Measurements from ENCODE around the gene LPCAT1. TPM values are rescaled to one million over a fixed set of nuclear protein-coding genes. Genes with fewer than 3 reads are reported as not detected.

The LPCAT1 gene
- total and polyA plus RNA-seq, 5 donors from 2014 or later, result 21.4 to 34.7 (median 25.6) TPM

- Histone ChIP-seq H3K27me3 (ENCODE audit: control insufficient read depth, insufficient read depth, low read length) (no peaks in the 10 kb centered on the region), H3K4me3 (ENCODE audit: low read depth, low read length) (no peak overlapping the region), H3K4me1 (ENCODE audit: control insufficient read depth, insufficient read depth, low read length, poor library complexity, severe bottlenecking) (no peaks in the 10 kb centered on the region), H3K9me3 (ENCODE audit: control insufficient read depth in 2 of 2, low read length in 2 of 2) (no peaks in the 10 kb centered on the region), H3K27ac (ENCODE audit: insufficient read depth, low read length, poor library complexity, severe bottlenecking) (no peak overlapping the region), H3K36me3 (ENCODE audit: control insufficient read depth, insufficient read depth, low read length) (no peaks in the 10 kb centered on the region)
- Mint-ChIP-seq H3K27me3 (peaks cover 21% of the 10 kb centered on the region), H3K36me3 (no peaks in the 10 kb centered on the region), H3K4me3 (no peak overlapping the region), H3K9me3 (peaks cover 2 to 10% (median 5%) of the 10 kb centered on the region in 7 donors), H3K4me1 (peaks cover 0 to 9% (median 3%) of the 10 kb centered on the region in 4 donors), H3K27ac (no peak overlapping the region)
- DNase-seq, result no peak
- ATAC-seq (ENCODE audit: low read depth in 2 of 2), result no peak
These were observed 82.4 kb downstream of the LPCAT1 start for GRCh38 chr5:1441166-1441865.

- no peaks in the 10 kb centered on the region for H3K9me3 ChIP-seq (ENCODE audit: control insufficient read depth in 2 of 2, low read length in 2 of 2)
- DNase-seq (no peak), ATAC-seq (ENCODE audit: low read depth in 2 of 2) (no peak)
- no peaks in the 10 kb centered on the region for H3K4me1 ChIP-seq (ENCODE audit: control insufficient read depth, insufficient read depth, low read length, poor library complexity, severe bottlenecking)
- no peak overlapping the region for H3K27ac Mint-ChIP-seq
- peaks cover 20% of the 10 kb centered on the region for H3K27me3 Mint-ChIP-seq
- no peak overlapping the region for H3K4me3 ChIP-seq (ENCODE audit: low read depth, low read length)
- no peaks in the 10 kb centered on the region for H3K36me3 ChIP-seq (ENCODE audit: control insufficient read depth, insufficient read depth, low read length)
- peaks cover 2 to 10% (median 5%) of the 10 kb centered on the region in 7 donors for H3K9me3 Mint-ChIP-seq
- peaks cover 0 to 9% (median 3%) of the 10 kb centered on the region in 4 donors for H3K4me1 Mint-ChIP-seq
- no peaks in the 10 kb centered on the region for H3K27me3 ChIP-seq (ENCODE audit: control insufficient read depth, insufficient read depth, low read length)
- H3K36me3 Mint-ChIP-seq, result no peaks in the 10 kb centered on the region
- H3K4me3 Mint-ChIP-seq, result no peak overlapping the region
- H3K27ac ChIP-seq (ENCODE audit: insufficient read depth, low read length, poor library complexity, severe bottlenecking), result no peak overlapping the region
These were observed 83.7 kb downstream of the LPCAT1 start for GRCh38 chr5:1440098-1440493.

- no peak for ATAC-seq (ENCODE audit: low read depth in 2 of 2)
- Mint-ChIP-seq H3K9me3 (peaks cover 2 to 10% (median 5%) of the 10 kb centered on the region in 7 donors), H3K27me3 (peaks cover 20% of the 10 kb centered on the region), H3K4me1 (peaks cover 0 to 7% (median 3%) of the 10 kb centered on the region in 4 donors), H3K27ac (no peak overlapping the region), H3K36me3 (no peaks in the 10 kb centered on the region), H3K4me3 (no peak overlapping the region)
- H3K4me1 ChIP-seq (ENCODE audit: control insufficient read depth, insufficient read depth, low read length, poor library complexity, severe bottlenecking), result no peaks in the 10 kb centered on the region
- H3K27me3 ChIP-seq (ENCODE audit: control insufficient read depth, insufficient read depth, low read length), result no peaks in the 10 kb centered on the region
- H3K4me3 ChIP-seq (ENCODE audit: low read depth, low read length), result no peak overlapping the region
- no peak overlapping the region for H3K27ac ChIP-seq (ENCODE audit: insufficient read depth, low read length, poor library complexity, severe bottlenecking)
- DNase-seq, result no peak
- H3K36me3 ChIP-seq (ENCODE audit: control insufficient read depth, insufficient read depth, low read length), result no peaks in the 10 kb centered on the region
- H3K9me3 ChIP-seq (ENCODE audit: control insufficient read depth in 2 of 2, low read length in 2 of 2), result no peaks in the 10 kb centered on the region
These were observed 84.2 kb downstream of the LPCAT1 start for GRCh38 chr5:1439388-1440097.

GRCh38 chr5:1438871-1439270 is 84.9 kb downstream of the LPCAT1 start:
- H3K4me1 ChIP-seq (ENCODE audit: control insufficient read depth, insufficient read depth, low read length, poor library complexity, severe bottlenecking), result no peaks in the 10 kb centered on the region
- no peaks in the 10 kb centered on the region for H3K9me3 ChIP-seq (ENCODE audit: control insufficient read depth in 2 of 2, low read length in 2 of 2)
- DNase-seq (no peak), ATAC-seq (ENCODE audit: low read depth in 2 of 2) (no peak)
- Mint-ChIP-seq H3K4me1 (peaks cover 0 to 3% (median 1%) of the 10 kb centered on the region in 4 donors), H3K27me3 (peaks cover 15% of the 10 kb centered on the region), H3K4me3 (no peak overlapping the region), H3K9me3 (peaks cover 2 to 10% (median 6%) of the 10 kb centered on the region in 7 donors), H3K27ac (no peak overlapping the region), H3K36me3 (no peaks in the 10 kb centered on the region)
- no peaks in the 10 kb centered on the region for H3K36me3 ChIP-seq (ENCODE audit: control insufficient read depth, insufficient read depth, low read length)
- no peak overlapping the region for H3K27ac ChIP-seq (ENCODE audit: insufficient read depth, low read length, poor library complexity, severe bottlenecking)
- H3K27me3 ChIP-seq (ENCODE audit: control insufficient read depth, insufficient read depth, low read length), result no peaks in the 10 kb centered on the region
- no peak overlapping the region for H3K4me3 ChIP-seq (ENCODE audit: low read depth, low read length)

- Histone ChIP-seq H3K27ac (ENCODE audit: insufficient read depth, low read length, poor library complexity, severe bottlenecking) (no peak overlapping the region), H3K36me3 (ENCODE audit: control insufficient read depth, insufficient read depth, low read length) (no peaks in the 10 kb centered on the region), H3K4me3 (ENCODE audit: low read depth, low read length) (no peak overlapping the region), H3K4me1 (ENCODE audit: control insufficient read depth, insufficient read depth, low read length, poor library complexity, severe bottlenecking) (no peaks in the 10 kb centered on the region), H3K9me3 (ENCODE audit: control insufficient read depth in 2 of 2, low read length in 2 of 2) (no peaks in the 10 kb centered on the region), H3K27me3 (ENCODE audit: control insufficient read depth, insufficient read depth, low read length) (no peaks in the 10 kb centered on the region)
- H3K27ac Mint-ChIP-seq, result no peak overlapping the region
- H3K4me1 Mint-ChIP-seq, result no peaks in the 10 kb centered on the region
- no peak overlapping the region for H3K4me3 Mint-ChIP-seq
- peaks cover 2 to 16% (median 6%) of the 10 kb centered on the region in 7 donors for H3K9me3 Mint-ChIP-seq
- DNase-seq (no peak), ATAC-seq (ENCODE audit: low read depth in 2 of 2) (no peak)
- H3K36me3 Mint-ChIP-seq, result no peaks in the 10 kb centered on the region
- H3K27me3 Mint-ChIP-seq, result peaks cover 6% of the 10 kb centered on the region
These were observed 85.7 kb downstream of the LPCAT1 start for GRCh38 chr5:1437876-1438559.

- Mint-ChIP-seq H3K4me3 (no peak overlapping the region), H3K4me1 (no peaks in the 10 kb centered on the region), H3K27ac (peak overlapping the region in 1 of 3 donors; percentile 55), H3K9me3 (peaks cover 2 to 16% (median 6%) of the 10 kb centered on the region in 7 donors), H3K27me3 (peaks cover 6% of the 10 kb centered on the region), H3K36me3 (no peaks in the 10 kb centered on the region)
- Histone ChIP-seq H3K4me3 (ENCODE audit: low read depth, low read length) (no peak overlapping the region), H3K4me1 (ENCODE audit: control insufficient read depth, insufficient read depth, low read length, poor library complexity, severe bottlenecking) (no peaks in the 10 kb centered on the region), H3K27me3 (ENCODE audit: control insufficient read depth, insufficient read depth, low read length) (no peaks in the 10 kb centered on the region), H3K27ac (ENCODE audit: insufficient read depth, low read length, poor library complexity, severe bottlenecking) (no peak overlapping the region), H3K9me3 (ENCODE audit: control insufficient read depth in 2 of 2, low read length in 2 of 2) (no peaks in the 10 kb centered on the region), H3K36me3 (ENCODE audit: control insufficient read depth, insufficient read depth, low read length) (no peaks in the 10 kb centered on the region)
- DNase-seq, result no peak
- no peak for ATAC-seq (ENCODE audit: low read depth in 2 of 2)
These were observed 86.4 kb downstream of the LPCAT1 start for GRCh38 chr5:1437226-1437829.

- Mint-ChIP-seq H3K4me3 (no peak overlapping the region), H3K9me3 (peaks cover 2 to 16% (median 6%) of the 10 kb centered on the region in 7 donors), H3K36me3 (no peaks in the 10 kb centered on the region), H3K27ac (no peak overlapping the region), H3K27me3 (peaks cover 6% of the 10 kb centered on the region), H3K4me1 (no peaks in the 10 kb centered on the region)
- Histone ChIP-seq H3K4me3 (ENCODE audit: low read depth, low read length) (no peak overlapping the region), H3K27ac (ENCODE audit: insufficient read depth, low read length, poor library complexity, severe bottlenecking) (no peak overlapping the region), H3K9me3 (ENCODE audit: control insufficient read depth in 2 of 2, low read length in 2 of 2) (no peaks in the 10 kb centered on the region), H3K4me1 (ENCODE audit: control insufficient read depth, insufficient read depth, low read length, poor library complexity, severe bottlenecking) (no peaks in the 10 kb centered on the region), H3K27me3 (ENCODE audit: control insufficient read depth, insufficient read depth, low read length) (no peaks in the 10 kb centered on the region), H3K36me3 (ENCODE audit: control insufficient read depth, insufficient read depth, low read length) (no peaks in the 10 kb centered on the region)
- ATAC-seq (ENCODE audit: low read depth in 2 of 2) (no peak), DNase-seq (no peak)
These were observed 87.1 kb downstream of the LPCAT1 start for GRCh38 chr5:1436681-1437080.
